K562 (cell line): ENCODE results near the gene ZNF473. TPM values are rescaled to one million over a fixed set of nuclear protein-coding genes. Genes with fewer than 3 reads are reported as not detected.

Experiments
- CBX5 ChIP-seq: IDR thresholded peaks from 2 replicates; pipeline ENCODE4 v1.6.1; 2014; ENCODE audit warnings: low read depth, borderline replicate concordance
- CC2D1A ChIP-seq: fragments of 450-650 bp; IDR thresholded peaks from 2 replicates; pipeline ENCODE4 v1.6.1; 2017; ENCODE audit warnings: mild to moderate bottlenecking
- CHCHD3 ChIP-seq: fragments of 250-450 bp; sonication (Bioruptor Pico); IDR thresholded peaks from 2 replicates; pipeline ENCODE4 v2.1.2; 2022; ENCODE audit warnings: mild to moderate bottlenecking
- CHD2 ChIP-seq: IDR thresholded peaks from 2 replicates; pipeline ENCODE4 v1.6.1; 2011; ENCODE audit warnings: low read depth, low read length
- HNRNPL ChIP-seq: fragments of 200-400 bp; formaldehyde crosslinking; IDR thresholded peaks from 2 replicates; pipeline ENCODE4 v1.6.1; 2017; ENCODE audit warnings: low read depth, mild to moderate bottlenecking, low read length
- NBN ChIP-seq: fragments of 450-650 bp; IDR thresholded peaks from 2 replicates; pipeline ENCODE4 v1.6.1; 2016; ENCODE audit warnings: low read depth, mild to moderate bottlenecking
- NCOA6 ChIP-seq: fragments of 450-650 bp; IDR thresholded peaks from 2 replicates; pipeline ENCODE4 v1.6.1; 2017; ENCODE audit warnings: mild to moderate bottlenecking
- RCOR1 ChIP-seq, 2 experiments: IDR thresholded peaks; 2 replicates each; pipeline ENCODE4 v1.6.1; 2012; ENCODE audit warnings: low read depth in 2 of 2, low read length in 2 of 2, borderline replicate concordance in 1 of 2, improper control_type of control experiment in 1 of 2
- SIN3B ChIP-seq: fragments of 450-650 bp; IDR thresholded peaks from 2 replicates; pipeline ENCODE4 v1.6.1; 2017; ENCODE audit warnings: low read depth, mild to moderate bottlenecking, moderate library complexity
- TAF7 ChIP-seq: fragments of 450-650 bp; IDR thresholded peaks from 2 replicates; pipeline ENCODE4 v1.6.1; 2016; ENCODE audit warnings: missing genetic modification characterization, missing compliant biosample characterization
- TGIF2 ChIP-seq: sonication (generic); formaldehyde crosslinking; IDR thresholded peaks from 2 replicates; pipeline ENCODE4 v1.8.1; 2022; ENCODE audit warnings: mild to moderate bottlenecking, missing genetic modification reagents, moderate library complexity
- ZNF134 ChIP-seq: fragments of 250-450 bp; sonication (Bioruptor Pico); conservative IDR thresholded peaks from 2 replicates; pipeline ENCODE4 v1.4.0; 2020
- ZNF324 ChIP-seq: fragments of 250-450 bp; sonication (Bioruptor Pico); IDR thresholded peaks from 2 replicates; pipeline ENCODE4 v1.4.0; 2020; ENCODE audit warnings: mild to moderate bottlenecking
- ZNF76 ChIP-seq: fragments of 250-450 bp; sonication (Bioruptor Pico); IDR thresholded peaks from 2 replicates; pipeline ENCODE4 v1.4.0; 2020; ENCODE audit warnings: mild to moderate bottlenecking, moderate library complexity, borderline replicate concordance
- polyA plus RNA-seq, 8 experiments: library from polyadenylated mRNA; depleted of rRNA in 4 of 8; stranded (reverse) in 5 of 8; unstranded in 3 of 8; fragments of >200 nt; fragmentation: Nextera tagmentation in 2 of 8; fragmentation: Illumina TruSeq in 1 of 8; extraction: Ambion mirVana in 2 of 8; extraction: Trizol in 1 of 8; gene quantifications; 2 replicates each; pipeline versions ENCODE4 v1.2.1 to v1.2.3, GENCODE V29; 2011 to 2014; ENCODE audit warnings: inconsistent platforms in 1 of 8, missing spikeins in 1 of 8
- total RNA-seq, 7 experiments: library from RNA; depleted of rRNA in 6 of 7; stranded (reverse); fragments of >200 nt in 6 of 7; fragmentation: Illumina TruSeq in 2 of 7; extraction: Trizol in 2 of 7; gene quantifications; 2 replicates each; pipeline versions ENCODE4 v1.2.1 to v1.2.3, GENCODE V29; 2011 to 2021; ENCODE audit warnings: low replicate concordance in 1 of 7
- TF ChIP-seq, protein P1 (sequence below): fragments of 250-450 bp; sonication (Bioruptor Pico); IDR thresholded peaks from 2 replicates; pipeline ENCODE4 v1.4.0; 2020
- TF ChIP-seq, protein P2 (sequence below): sonication (generic); formaldehyde crosslinking; IDR thresholded peaks from 2 replicates; pipeline ENCODE4 v1.9.0; 2022; ENCODE audit warnings: mild to moderate bottlenecking, missing genetic modification reagents
- TF ChIP-seq, protein P3 (sequence below): fragments of 450-650 bp; IDR thresholded peaks from 2 replicates; pipeline ENCODE4 v1.6.1; 2016; ENCODE audit warnings: borderline replicate concordance
- TF ChIP-seq, protein P4 (sequence below): fragments of 450-650 bp; formaldehyde crosslinking; IDR thresholded peaks from 2 replicates; pipeline ENCODE4 v1.4.0; 2022; ENCODE audit warnings: mild to moderate bottlenecking, moderate library complexity

The ZNF473 gene
- total and polyA plus RNA-seq, 9 of the 15 experiments (the other 6 are each of a cell fraction or from before 2014, with no cell fraction given), result 8.2 to 34.0 (median 28.5) TPM

DNA sequence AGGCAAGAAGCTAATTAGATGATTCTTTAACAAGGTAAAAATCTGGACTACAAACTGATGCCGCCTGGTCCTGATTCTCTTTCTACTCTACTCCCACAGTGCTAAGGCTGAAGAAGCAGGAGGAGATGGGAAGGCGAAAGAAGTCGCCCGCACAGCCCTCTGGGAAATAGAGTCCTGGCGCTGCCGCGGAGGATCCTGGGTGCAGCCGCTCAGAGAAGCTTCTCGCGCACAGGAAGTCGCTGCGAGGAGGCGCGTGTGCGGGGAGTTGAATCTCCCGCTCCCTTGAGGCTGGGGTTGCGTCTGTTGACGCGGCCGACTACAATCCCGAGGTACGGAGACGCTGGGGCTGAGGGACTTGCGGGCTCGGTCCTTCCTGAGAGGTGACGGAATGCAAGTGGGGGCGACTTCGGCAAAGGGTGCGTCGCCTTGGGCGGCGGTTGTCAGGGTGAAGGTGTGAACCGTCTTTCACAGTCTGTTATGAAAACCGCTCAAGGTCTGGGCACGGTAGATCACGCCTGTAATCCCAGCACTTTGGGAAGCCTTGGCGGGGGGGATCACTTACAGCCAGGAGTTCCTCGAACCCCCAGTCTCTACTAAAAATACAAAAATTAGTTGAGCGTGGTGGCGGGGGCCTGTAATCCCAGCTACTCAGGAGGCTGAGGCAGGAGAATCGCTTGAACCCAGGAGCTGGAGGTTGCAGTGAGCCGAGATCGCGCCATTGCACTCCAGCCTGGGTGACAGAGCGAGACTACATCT is at the start of gene ZNF473 (continued):
- TF ChIP-seq, protein P1, sequence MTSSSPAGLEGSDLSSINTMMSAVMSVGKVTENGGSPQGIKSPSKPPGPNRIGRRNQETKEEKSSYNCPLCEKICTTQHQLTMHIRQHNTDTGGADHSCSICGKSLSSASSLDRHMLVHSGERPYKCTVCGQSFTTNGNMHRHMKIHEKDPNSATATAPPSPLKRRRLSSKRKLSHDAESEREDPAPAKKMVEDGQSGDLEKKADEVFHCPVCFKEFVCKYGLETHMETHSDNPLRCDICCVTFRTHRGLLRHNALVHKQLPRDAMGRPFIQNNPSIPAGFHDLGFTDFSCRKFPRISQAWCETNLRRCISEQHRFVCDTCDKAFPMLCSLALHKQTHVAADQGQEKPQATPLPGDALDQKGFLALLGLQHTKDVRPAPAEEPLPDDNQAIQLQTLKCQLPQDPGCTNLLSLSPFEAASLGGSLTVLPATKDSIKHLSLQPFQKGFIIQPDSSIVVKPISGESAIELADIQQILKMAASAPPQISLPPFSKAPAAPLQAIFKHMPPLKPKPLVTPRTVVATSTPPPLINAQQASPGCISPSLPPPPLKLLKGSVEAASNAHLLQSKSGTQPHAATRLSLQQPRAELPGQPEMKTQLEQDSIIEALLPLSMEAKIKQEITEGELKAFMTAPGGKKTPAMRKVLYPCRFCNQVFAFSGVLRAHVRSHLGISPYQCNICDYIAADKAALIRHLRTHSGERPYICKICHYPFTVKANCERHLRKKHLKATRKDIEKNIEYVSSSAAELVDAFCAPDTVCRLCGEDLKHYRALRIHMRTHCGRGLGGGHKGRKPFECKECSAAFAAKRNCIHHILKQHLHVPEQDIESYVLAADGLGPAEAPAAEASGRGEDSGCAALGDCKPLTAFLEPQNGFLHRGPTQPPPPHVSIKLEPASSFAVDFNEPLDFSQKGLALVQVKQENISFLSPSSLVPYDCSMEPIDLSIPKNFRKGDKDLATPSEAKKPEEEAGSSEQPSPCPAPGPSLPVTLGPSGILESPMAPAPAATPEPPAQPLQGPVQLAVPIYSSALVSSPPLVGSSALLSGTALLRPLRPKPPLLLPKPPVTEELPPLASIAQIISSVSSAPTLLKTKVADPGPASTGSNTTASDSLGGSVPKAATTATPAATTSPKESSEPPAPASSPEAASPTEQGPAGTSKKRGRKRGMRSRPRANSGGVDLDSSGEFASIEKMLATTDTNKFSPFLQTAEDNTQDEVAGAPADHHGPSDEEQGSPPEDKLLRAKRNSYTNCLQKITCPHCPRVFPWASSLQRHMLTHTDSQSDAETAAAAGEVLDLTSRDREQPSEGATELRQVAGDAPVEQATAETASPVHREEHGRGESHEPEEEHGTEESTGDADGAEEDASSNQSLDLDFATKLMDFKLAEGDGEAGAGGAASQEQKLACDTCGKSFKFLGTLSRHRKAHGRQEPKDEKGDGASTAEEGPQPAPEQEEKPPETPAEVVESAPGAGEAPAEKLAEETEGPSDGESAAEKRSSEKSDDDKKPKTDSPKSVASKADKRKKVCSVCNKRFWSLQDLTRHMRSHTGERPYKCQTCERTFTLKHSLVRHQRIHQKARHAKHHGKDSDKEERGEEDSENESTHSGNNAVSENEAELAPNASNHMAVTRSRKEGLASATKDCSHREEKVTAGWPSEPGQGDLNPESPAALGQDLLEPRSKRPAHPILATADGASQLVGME (CRISPR knock-in tag), result 0 out of 2 replicates have a peak, but pooled peaks have one; percentile 75
- TF ChIP-seq CC2D1A (0 out of 2 replicates have a peak, but pooled peaks have one; percentile 11), NBN (peak; percentile 75), NCOA6 (no peak), CHCHD3 (CRISPR knock-in tag) (0 out of 2 replicates have a peak, but pooled peaks have one; percentile 40), SIN3B (peak; percentile 43; the same call in 1 of the 2 replicates), TAF7 (tag) (peak; percentile 32; the same call in 1 of the 2 replicates), CHD2 (peak; percentile 51; the same call in 1 of the 2 replicates), TGIF2 (peak; percentile 73; the same call in 1 of the 2 replicates), HNRNPL (no peak), ZNF324 (CRISPR knock-in tag) (peak; percentile 44; the same call in 1 of the 2 replicates), CBX5 (no peak), ZNF134 (CRISPR knock-in tag) (0 out of 2 replicates have a peak, but pooled peaks have one; percentile 35), RCOR1 (IDR thresholded peaks at IDR 0.05; ENCODE audit: borderline replicate concordance in 1 of 2, low read depth in 2 of 2, low read length in 2 of 2) (peak in 1 of 2 experiments; percentile 19; a peak in 1 of 4 replicates), ZNF76 (CRISPR knock-in tag) (peak; percentile 55; the same call in 1 of the 2 replicates)
- TF ChIP-seq, protein P2, sequence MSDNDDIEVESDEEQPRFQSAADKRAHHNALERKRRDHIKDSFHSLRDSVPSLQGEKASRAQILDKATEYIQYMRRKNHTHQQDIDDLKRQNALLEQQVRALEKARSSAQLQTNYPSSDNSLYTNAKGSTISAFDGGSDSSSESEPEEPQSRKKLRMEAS (CRISPR knock-in tag), result peak; percentile 99
- TF ChIP-seq, protein P3, sequence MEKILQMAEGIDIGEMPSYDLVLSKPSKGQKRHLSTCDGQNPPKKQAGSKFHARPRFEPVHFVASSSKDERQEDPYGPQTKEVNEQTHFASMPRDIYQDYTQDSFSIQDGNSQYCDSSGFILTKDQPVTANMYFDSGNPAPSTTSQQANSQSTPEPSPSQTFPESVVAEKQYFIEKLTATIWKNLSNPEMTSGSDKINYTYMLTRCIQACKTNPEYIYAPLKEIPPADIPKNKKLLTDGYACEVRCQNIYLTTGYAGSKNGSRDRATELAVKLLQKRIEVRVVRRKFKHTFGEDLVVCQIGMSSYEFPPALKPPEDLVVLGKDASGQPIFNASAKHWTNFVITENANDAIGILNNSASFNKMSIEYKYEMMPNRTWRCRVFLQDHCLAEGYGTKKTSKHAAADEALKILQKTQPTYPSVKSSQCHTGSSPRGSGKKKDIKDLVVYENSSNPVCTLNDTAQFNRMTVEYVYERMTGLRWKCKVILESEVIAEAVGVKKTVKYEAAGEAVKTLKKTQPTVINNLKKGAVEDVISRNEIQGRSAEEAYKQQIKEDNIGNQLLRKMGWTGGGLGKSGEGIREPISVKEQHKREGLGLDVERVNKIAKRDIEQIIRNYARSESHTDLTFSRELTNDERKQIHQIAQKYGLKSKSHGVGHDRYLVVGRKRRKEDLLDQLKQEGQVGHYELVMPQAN, result peak; percentile 94
- TF ChIP-seq, protein P4, sequence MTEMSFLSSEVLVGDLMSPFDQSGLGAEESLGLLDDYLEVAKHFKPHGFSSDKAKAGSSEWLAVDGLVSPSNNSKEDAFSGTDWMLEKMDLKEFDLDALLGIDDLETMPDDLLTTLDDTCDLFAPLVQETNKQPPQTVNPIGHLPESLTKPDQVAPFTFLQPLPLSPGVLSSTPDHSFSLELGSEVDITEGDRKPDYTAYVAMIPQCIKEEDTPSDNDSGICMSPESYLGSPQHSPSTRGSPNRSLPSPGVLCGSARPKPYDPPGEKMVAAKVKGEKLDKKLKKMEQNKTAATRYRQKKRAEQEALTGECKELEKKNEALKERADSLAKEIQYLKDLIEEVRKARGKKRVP, result peak; percentile 29
